H9 (cell line): Measurements from ENCODE around the gene IMMP2L. TPM values are rescaled to one million over a fixed set of nuclear protein-coding genes. Genes with fewer than 3 reads are reported as not detected.

Experiments
- DNase-seq: peaks from one replicate; pipeline ENCODE4 v3.0.0-alpha.2; 2017
- H2AFZ ChIP-seq: one replicate; pipeline ENCODE4 v1.6.1; 2013; ENCODE audit warnings: mild to moderate bottlenecking, low read length, control low read depth, moderate library complexity
- H2AK5ac ChIP-seq: 2 replicates; pipeline ENCODE4 v1.6.1; 2013; ENCODE audit warnings: low read length, control low read depth, mixed read lengths; ENCODE audit not compliant: insufficient read length
- H2BK120ac ChIP-seq: one replicate; pipeline ENCODE4 v1.6.1; 2013; ENCODE audit warnings: low read depth, mild to moderate bottlenecking, low read length, control low read depth, inconsistent platforms; ENCODE audit not compliant: poor library complexity, severe bottlenecking
- H2BK12ac ChIP-seq: 2 replicates; pipeline ENCODE4 v1.6.1; 2013; ENCODE audit warnings: low read length, control low read depth, mixed read lengths, low read depth; ENCODE audit not compliant: insufficient read length
- H2BK15ac ChIP-seq: 2 replicates; pipeline ENCODE4 v1.6.1; 2013; ENCODE audit warnings: low read depth, low read length, control low read depth
- H2BK20ac ChIP-seq: one replicate; pipeline ENCODE4 v1.6.1; 2013; ENCODE audit warnings: low read depth, mild to moderate bottlenecking, low read length, control low read depth, inconsistent platforms; ENCODE audit not compliant: poor library complexity, severe bottlenecking
- H2BK5ac ChIP-seq: 2 replicates; pipeline ENCODE4 v1.6.1; 2013; ENCODE audit warnings: low read length, control low read depth, mixed read lengths; ENCODE audit not compliant: insufficient read length
- H3K14ac ChIP-seq: 2 replicates; pipeline ENCODE4 v1.6.1; 2013; ENCODE audit warnings: low read length, control low read depth; ENCODE audit not compliant: insufficient read depth
- H3K18ac ChIP-seq: 2 replicates; pipeline ENCODE4 v1.6.1; 2013; ENCODE audit warnings: low read depth, mild to moderate bottlenecking, mixed read lengths, low read length, control low read depth; ENCODE audit not compliant: insufficient read length
- H3K23ac ChIP-seq: 2 replicates; pipeline ENCODE4 v1.6.1; 2013; ENCODE audit warnings: low read length, control low read depth, mixed read lengths, low read depth; ENCODE audit not compliant: insufficient read length
- H3K23me2 ChIP-seq: 2 replicates; pipeline ENCODE4 v1.6.1; 2013; ENCODE audit warnings: low read depth, mild to moderate bottlenecking, mixed read lengths, low read length, control low read depth; ENCODE audit not compliant: insufficient read length, poor library complexity, severe bottlenecking
- H3K27ac ChIP-seq: 2 replicates; pipeline ENCODE4 v1.5.1; 2013; ENCODE audit warnings: low read length, control low read depth, mixed read lengths, low read depth; ENCODE audit not compliant: insufficient read length
- H3K27me3 ChIP-seq: 2 replicates; pipeline ENCODE4 v1.6.1; 2013; ENCODE audit warnings: low read length, control low read depth, inconsistent platforms; ENCODE audit not compliant: insufficient read depth
- H3K4ac ChIP-seq: 2 replicates; pipeline ENCODE4 v1.6.1; 2013; ENCODE audit warnings: low read depth, mild to moderate bottlenecking, control low read depth, inconsistent platforms, low read length, moderate library complexity
- H3K4me1 ChIP-seq: 2 replicates; pipeline ENCODE4 v1.6.1; 2013; ENCODE audit warnings: low read length, control low read depth, inconsistent platforms; ENCODE audit not compliant: insufficient read depth
- H3K4me2 ChIP-seq: 2 replicates; pipeline ENCODE4 v1.6.1; 2013; ENCODE audit warnings: low read length, control low read depth, mixed read lengths; ENCODE audit not compliant: insufficient read length, insufficient read depth
- H3K56ac ChIP-seq: 2 replicates; pipeline ENCODE4 v1.6.1; 2013; ENCODE audit warnings: low read depth, mild to moderate bottlenecking, mixed read lengths, low read length, control low read depth; ENCODE audit not compliant: insufficient read length
- H3K79me1 ChIP-seq: 2 replicates; pipeline ENCODE4 v1.6.1; 2013; ENCODE audit warnings: low read depth, mild to moderate bottlenecking, moderate library complexity, low read length, control low read depth, inconsistent platforms; ENCODE audit not compliant: insufficient read depth, poor library complexity, severe bottlenecking
- H3K79me2 ChIP-seq: 2 replicates; pipeline ENCODE4 v1.6.1; 2013; ENCODE audit warnings: low read length, control low read depth, inconsistent platforms; ENCODE audit not compliant: insufficient read depth
- H3K9ac ChIP-seq: 2 replicates; pipeline ENCODE4 v1.6.1; 2013; ENCODE audit warnings: low read length, control low read depth, mixed read lengths; ENCODE audit not compliant: insufficient read length; ENCODE audit errors: extremely low read depth
- H3K9me3 ChIP-seq: one replicate; pipeline ENCODE4 v1.6.1; 2013; ENCODE audit warnings: low read depth, low read length, inconsistent platforms; ENCODE audit not compliant: control insufficient read depth
- H3T11ph ChIP-seq: one replicate; pipeline ENCODE4 v1.6.1; 2013; ENCODE audit warnings: mild to moderate bottlenecking, low read length, control low read depth, inconsistent platforms
- H4K20me1 ChIP-seq: one replicate; pipeline ENCODE4 v1.6.1; 2013; ENCODE audit not compliant: control insufficient read depth, insufficient read length, insufficient read depth
- H4K5ac ChIP-seq: 2 replicates; pipeline ENCODE4 v1.6.1; 2013; ENCODE audit warnings: low read depth, mild to moderate bottlenecking, mixed read lengths, low read length, control low read depth; ENCODE audit not compliant: insufficient read length
- H4K8ac ChIP-seq: replicated peaks from 2 replicates; pipeline ENCODE4 v1.6.1; 2013; ENCODE audit warnings: low read length, control low read depth, mixed read lengths, low read depth; ENCODE audit not compliant: insufficient read length
- H4K91ac ChIP-seq: 2 replicates; pipeline ENCODE4 v1.6.1; 2013; ENCODE audit warnings: low read depth, mild to moderate bottlenecking, moderate library complexity, mixed read lengths, low read length, control low read depth; ENCODE audit not compliant: insufficient read length
- H3K27ac Mint-ChIP-seq, 3 experiments: 2 replicates in 2 of 3; 3 replicates in 1 of 3; pipeline ENCODE4 v1.8.0; 2020 to 2021; ENCODE audit warnings: mixed read lengths in 3 of 3, mild to moderate bottlenecking in 1 of 3, moderate library complexity in 1 of 3
- H3K27me3 Mint-ChIP-seq: 2 replicates; pipeline ENCODE4 v1.8.0; 2021; ENCODE audit warnings: low read depth, mild to moderate bottlenecking, moderate library complexity, mixed read lengths
- H3K36me3 Mint-ChIP-seq, 3 experiments: 2 replicates in 2 of 3; 3 replicates in 1 of 3; pipeline ENCODE4 v1.8.0; 2020 to 2021; ENCODE audit warnings: low read depth in 3 of 3, mixed read lengths in 3 of 3; ENCODE audit not compliant: insufficient read depth in 1 of 3
- H3K4me1 Mint-ChIP-seq, 2 experiments: 2 replicates each; pipeline ENCODE4 v1.8.0; 2020; ENCODE audit warnings: mixed read lengths in 2 of 2
- H3K4me3 Mint-ChIP-seq, 2 experiments: 2 replicates in 1 of 2; 3 replicates in 1 of 2; pipeline ENCODE4 v1.8.0; 2020 to 2021; ENCODE audit warnings: mild to moderate bottlenecking in 2 of 2, mixed read lengths in 2 of 2, moderate library complexity in 1 of 2
- H3K9me3 Mint-ChIP-seq, 2 experiments: 2 replicates in 1 of 2; 3 replicates in 1 of 2; pipeline ENCODE4 v1.8.0; 2020; ENCODE audit warnings: mild to moderate bottlenecking in 2 of 2, mixed read lengths in 2 of 2, moderate library complexity in 1 of 2
- total RNA-seq: library from RNA; stranded (reverse); gene quantifications from 2 replicates; pipeline ENCODE4 v1.2.1, GENCODE V29; 2021
- TF ChIP-seq, protein P1 (sequence below): fragments of 200-600 bp; sonication (generic); conservative IDR thresholded peaks from 3 replicates; pipeline ENCODE4 v1.8.0; 2021; ENCODE audit warnings: antibody characterized with exemption, mild to moderate bottlenecking

IMMP2L gene
- total RNA-seq, 1 experiment from 2014 or later = 14.7 TPM

DNA sequence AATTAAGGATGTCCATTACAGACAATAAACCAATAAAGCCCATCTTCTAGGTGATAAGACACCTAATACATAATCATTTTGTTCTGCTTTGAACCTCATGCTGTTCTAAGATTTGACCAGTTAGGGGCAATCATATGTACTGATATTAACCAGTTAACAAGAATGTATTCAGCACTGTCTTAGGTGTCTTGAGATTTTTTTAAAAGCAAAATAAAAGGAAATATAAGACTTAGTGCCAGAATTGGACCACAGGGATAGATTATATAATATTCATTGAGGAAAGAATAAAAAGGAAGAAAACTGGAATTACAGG is 32.0 kb downstream of the IMMP2L start:
- Histone ChIP-seq H2BK20ac (no peak overlapping the region), H3K14ac (no peak overlapping the region), H3K23me2 (no peaks in the 10 kb centered on the region), H2AFZ (no peak overlapping the region), H2BK5ac (no peak overlapping the region), H3K79me1 (no peaks in the 10 kb centered on the region), H2BK12ac (no peak overlapping the region), H3K56ac (no peak overlapping the region), H4K20me1 (no peaks in the 10 kb centered on the region), H3K9ac (no peak overlapping the region), H3K27me3 (no peaks in the 10 kb centered on the region), H3K79me2 (no peaks in the 10 kb centered on the region), H4K5ac (no peak overlapping the region), H2AK5ac (no peak overlapping the region), H4K8ac (no peak overlapping the region), H2BK15ac (no peak overlapping the region), H3K4me1 (no peaks in the 10 kb centered on the region), H3K4ac (no peak overlapping the region), H3T11ph (no peak overlapping the region), H3K4me2 (no peak overlapping the region), H3K27ac (no peak overlapping the region), H3K18ac (no peak overlapping the region), H3K23ac (no peak overlapping the region), H3K9me3 (no peaks in the 10 kb centered on the region), H2BK120ac (no peak overlapping the region), H4K91ac (no peak overlapping the region)
- no peaks in the 10 kb centered on the region for H3K27me3 Mint-ChIP-seq
- no peak overlapping the region for H3K4me3 Mint-ChIP-seq
- peaks cover under 1 to 4% of the 10 kb centered on the region in 2 experiments; a peak in 2 of 4 replicates for H3K4me1 Mint-ChIP-seq
- H3K27ac Mint-ChIP-seq = no peak overlapping the region
- TF ChIP-seq, protein P1, sequence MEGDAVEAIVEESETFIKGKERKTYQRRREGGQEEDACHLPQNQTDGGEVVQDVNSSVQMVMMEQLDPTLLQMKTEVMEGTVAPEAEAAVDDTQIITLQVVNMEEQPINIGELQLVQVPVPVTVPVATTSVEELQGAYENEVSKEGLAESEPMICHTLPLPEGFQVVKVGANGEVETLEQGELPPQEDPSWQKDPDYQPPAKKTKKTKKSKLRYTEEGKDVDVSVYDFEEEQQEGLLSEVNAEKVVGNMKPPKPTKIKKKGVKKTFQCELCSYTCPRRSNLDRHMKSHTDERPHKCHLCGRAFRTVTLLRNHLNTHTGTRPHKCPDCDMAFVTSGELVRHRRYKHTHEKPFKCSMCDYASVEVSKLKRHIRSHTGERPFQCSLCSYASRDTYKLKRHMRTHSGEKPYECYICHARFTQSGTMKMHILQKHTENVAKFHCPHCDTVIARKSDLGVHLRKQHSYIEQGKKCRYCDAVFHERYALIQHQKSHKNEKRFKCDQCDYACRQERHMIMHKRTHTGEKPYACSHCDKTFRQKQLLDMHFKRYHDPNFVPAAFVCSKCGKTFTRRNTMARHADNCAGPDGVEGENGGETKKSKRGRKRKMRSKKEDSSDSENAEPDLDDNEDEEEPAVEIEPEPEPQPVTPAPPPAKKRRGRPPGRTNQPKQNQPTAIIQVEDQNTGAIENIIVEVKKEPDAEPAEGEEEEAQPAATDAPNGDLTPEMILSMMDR = no peak
- H3K9me3 Mint-ChIP-seq = no peaks in the 10 kb centered on the region
- no peak for DNase-seq
- H3K36me3 Mint-ChIP-seq = no peaks in the 10 kb centered on the region
